Liver (tissue), 9 donors: ENCODE results near the gene GREB1. TPM values are rescaled to one million over a fixed set of nuclear protein-coding genes. Genes with fewer than 3 reads are reported as not detected.

Source experiments
- DNase-seq: peaks from one replicate; pipeline ENCODE4 v3.0.0-alpha.2; 2017; ENCODE audit warnings: low spot score
- H3K27ac ChIP-seq, 2 donors: one replicate each; pipeline ENCODE4 v1.7.0; 2013; ENCODE audit warnings: inconsistent platforms in 2 of 2, low read length in 2 of 2, control low read depth in 1 of 2, low read depth in 1 of 2, mild to moderate bottlenecking in 1 of 2
- H3K27me3 ChIP-seq, 4 donors: one replicate each; pipeline versions ENCODE4 v1.6.1 to v1.7.0; 2013; ENCODE audit warnings: low read length in 3 of 4, inconsistent platforms in 1 of 4, mild to moderate bottlenecking in 1 of 4, moderate library complexity in 1 of 4; ENCODE audit not compliant: control insufficient read depth in 4 of 4, insufficient read depth in 4 of 4
- H3K36me3 ChIP-seq, 4 donors: one replicate each; pipeline versions ENCODE4 v1.6.1 to v1.7.0; 2013; ENCODE audit warnings: low read length in 3 of 4, mild to moderate bottlenecking in 3 of 4, low read depth in 1 of 4, moderate library complexity in 1 of 4; ENCODE audit not compliant: control insufficient read depth in 4 of 4, insufficient read depth in 3 of 4
- H3K4me1 ChIP-seq, 4 donors: one replicate each; pipeline versions ENCODE4 v1.6.1 to v1.7.0; 2013; ENCODE audit warnings: low read length in 3 of 4, mild to moderate bottlenecking in 3 of 4, moderate library complexity in 1 of 4; ENCODE audit not compliant: control insufficient read depth in 4 of 4, insufficient read depth in 4 of 4
- H3K4me3 ChIP-seq, 3 donors: one replicate each; pipeline versions ENCODE4 v1.6.1 to v1.7.0; 2013; ENCODE audit warnings: low read length in 3 of 3, control low read depth in 1 of 3, low read depth in 1 of 3, mild to moderate bottlenecking in 1 of 3
- H3K9ac ChIP-seq, 2 donors: one replicate each; pipeline ENCODE4 v1.7.0; 2013; ENCODE audit warnings: low read length in 2 of 2, mild to moderate bottlenecking in 2 of 2, moderate library complexity in 2 of 2, control low read depth in 1 of 2, low read depth in 1 of 2
- H3K9me3 ChIP-seq, 4 donors: one replicate each; pipeline versions ENCODE4 v1.6.1 to v1.7.0; 2013; ENCODE audit warnings: low read length in 3 of 4; ENCODE audit not compliant: control insufficient read depth in 4 of 4
- ATF3 ChIP-seq: IDR thresholded peaks from 2 replicates; pipeline ENCODE4 v1.6.1; 2016; ENCODE audit warnings: antibody characterized with exemption
- CTCF ChIP-seq: fragments of 150-350 bp; IDR thresholded peaks from 2 replicates; pipeline ENCODE4 v1.5.1; 2017; ENCODE audit warnings: improper control_type of control experiment, low read depth, low read length; ENCODE audit not compliant: missing input control
- EGR1 ChIP-seq, 2 donors: IDR thresholded peaks; 2 replicates each; pipeline ENCODE4 v1.6.1; 2016 to 2018; ENCODE audit warnings: antibody characterized with exemption in 2 of 2, low read depth in 2 of 2
- FOXA1 ChIP-seq: IDR thresholded peaks from 2 replicates; pipeline ENCODE4 v1.6.1; 2016; ENCODE audit warnings: antibody characterized with exemption
- FOXA2 ChIP-seq: IDR thresholded peaks from 2 replicates; pipeline ENCODE4 v1.6.1; 2016; ENCODE audit warnings: antibody characterized with exemption
- GABPA ChIP-seq, 2 donors: IDR thresholded peaks in 1 of 2; conservative IDR thresholded peaks in 1 of 2; 2 replicates each; pipeline ENCODE4 v1.6.1; 2016; ENCODE audit warnings: antibody characterized with exemption in 2 of 2, mild to moderate bottlenecking in 1 of 2, moderate library complexity in 1 of 2
- HNF4A ChIP-seq, 2 donors: conservative IDR thresholded peaks; 2 replicates each; pipeline ENCODE4 v1.6.1; 2016; ENCODE audit warnings: antibody characterized with exemption in 2 of 2, mild to moderate bottlenecking in 2 of 2
- HNF4G ChIP-seq: IDR thresholded peaks from 2 replicates; pipeline ENCODE4 v1.6.1; 2016; ENCODE audit warnings: antibody characterized with exemption
- JUND ChIP-seq, 2 donors: IDR thresholded peaks; 2 replicates each; pipeline ENCODE4 v1.6.1; 2016; ENCODE audit warnings: antibody characterized with exemption in 2 of 2
- MAX ChIP-seq: IDR thresholded peaks from 2 replicates; pipeline ENCODE4 v1.6.1; 2016; ENCODE audit warnings: antibody characterized with exemption
- NR2F2 ChIP-seq: IDR thresholded peaks from 2 replicates; pipeline ENCODE4 v1.6.1; 2016; ENCODE audit warnings: antibody characterized with exemption
- RAD21 ChIP-seq, 2 donors: IDR thresholded peaks; 2 replicates each; pipeline ENCODE4 v1.6.1; 2016; ENCODE audit warnings: antibody characterized with exemption in 2 of 2, mild to moderate bottlenecking in 2 of 2
- REST ChIP-seq: IDR thresholded peaks from 2 replicates; pipeline ENCODE4 v1.6.1; 2016; ENCODE audit warnings: antibody characterized with exemption, mild to moderate bottlenecking
- RXRA ChIP-seq, 2 donors: IDR thresholded peaks; 2 replicates each; pipeline ENCODE4 v1.6.1; 2017 to 2018; ENCODE audit warnings: antibody characterized with exemption in 2 of 2, mild to moderate bottlenecking in 1 of 2
- SP1 ChIP-seq: IDR thresholded peaks from 2 replicates; pipeline ENCODE4 v1.6.1; 2018; ENCODE audit warnings: antibody characterized with exemption, mild to moderate bottlenecking
- TAF1 ChIP-seq: conservative IDR thresholded peaks from 2 replicates; pipeline ENCODE4 v1.6.1; 2016; ENCODE audit warnings: antibody characterized with exemption, mild to moderate bottlenecking
- YY1 ChIP-seq: IDR thresholded peaks from 2 replicates; pipeline ENCODE4 v1.6.1; 2016; ENCODE audit warnings: antibody characterized with exemption, mild to moderate bottlenecking
- ZBTB33 ChIP-seq: IDR thresholded peaks from 2 replicates; pipeline ENCODE4 v1.6.1; 2016; ENCODE audit warnings: antibody characterized with exemption
- WGBS: extraction: QIAGEN DNeasy Blood & Tissue Kit; methylation state at CpG from one replicate; pipeline ENCODE4 v1.1.7; 2013; 5-methylcytosine and 5-hydroxymethylcytosine counted together
- polyA plus RNA-seq, 2 donors: library from polyadenylated mRNA; stranded (reverse) in 1 of 2; unstranded in 1 of 2; fragments of 200-250 nt in 1 of 2; fragments of >200 nt in 1 of 2; fragmentation: Nextera tagmentation in 1 of 2; extraction: Ambion mirVana in 1 of 2; gene quantifications; one replicate each; pipeline versions ENCODE4 v1.2.1 to v1.2.3, GENCODE V29; 2013 to 2015
- total RNA-seq, 2 donors: library from RNA; depleted of rRNA; stranded (reverse); fragments of >200 nt; gene quantifications; one replicate each; pipeline ENCODE4 v1.2.3, GENCODE V29; 2014
- donor health status: healthy.
- donor health status: healthy.
- donor health status: healthy.
- donor health status: healthy.
- donor health status: healthy.

GREB1 gene
- total and polyA plus RNA-seq, 4 donors: 1.0 to 6.3 (median 3.6) TPM

- TF ChIP-seq YY1: no peak
- TF ChIP-seq SP1: no peak
- TF ChIP-seq FOXA1: no peak
- TF ChIP-seq TAF1: no peak
- no peak for TF ChIP-seq ZBTB33
- TF ChIP-seq RAD21 (IDR thresholded peaks at IDR 0.05): no peak
- no peak for TF ChIP-seq FOXA2
- Histone ChIP-seq H3K9me3 (no peaks in the 10 kb centered on the region), H3K4me3 (no peak overlapping the region), H3K27me3 (no peaks in the 10 kb centered on the region), H3K4me1 (no peaks in the 10 kb centered on the region), H3K9ac (no peak overlapping the region), H3K36me3 (no peaks in the 10 kb centered on the region), H3K27ac (no peak overlapping the region)
- 88% methylated on average over 3 of the region's 3 CpGs for WGBS
- no peak for DNase-seq
Measured at GRCh38 chr2:11520092-11520693, 13.7 kb upstream of the GREB1 start.

- H3K36me3 ChIP-seq: no peaks in the 10 kb centered on the region
- H3K9me3 ChIP-seq: no peaks in the 10 kb centered on the region
- DNase-seq: no peak
- TF ChIP-seq CTCF (no peak), FOXA1 (no peak), YY1 (no peak), HNF4A (conservative IDR thresholded peaks at IDR 0.05) (no peak), ATF3 (no peak), NR2F2 (no peak), GABPA (IDR thresholded peaks at IDR 0.05 in 1 of 2, conservative IDR thresholded peaks at IDR 0.05 in 1 of 2) (no peak), ZBTB33 (no peak), RAD21 (IDR thresholded peaks at IDR 0.05) (no peak), JUND (IDR thresholded peaks at IDR 0.05) (no peak), RXRA (IDR thresholded peaks at IDR 0.05) (no peak), HNF4G (no peak), TAF1 (no peak), MAX (no peak), FOXA2 (no peak), REST (no peak), EGR1 (IDR thresholded peaks at IDR 0.05; ENCODE audit: low read depth in 2 of 2) (no peak), SP1 (no peak)
- H3K27me3 ChIP-seq: no peaks in the 10 kb centered on the region
- H3K9ac ChIP-seq: no peak overlapping the region
- no peaks in the 10 kb centered on the region for H3K4me1 ChIP-seq
- WGBS: 89% methylated on average over 8 of the region's 8 CpGs
- no peak overlapping the region for H3K27ac ChIP-seq
- H3K4me3 ChIP-seq: no peak overlapping the region
Measured at GRCh38 chr2:11521775-11522174, 12.1 kb upstream of the GREB1 start.
